ENCODE results near the gene DPH1. TPM values are rescaled to one million over a fixed set of nuclear protein-coding genes. Genes with fewer than 3 reads are reported as not detected.

Gene DPH1
- total RNA-seq, 1 donor from 2014 or later = 25.7 TPM

GRCh38 chr17:2082003-2082781 is 52.2 kb downstream of the DPH1 start:
- DNase-seq = no peak

DNA sequence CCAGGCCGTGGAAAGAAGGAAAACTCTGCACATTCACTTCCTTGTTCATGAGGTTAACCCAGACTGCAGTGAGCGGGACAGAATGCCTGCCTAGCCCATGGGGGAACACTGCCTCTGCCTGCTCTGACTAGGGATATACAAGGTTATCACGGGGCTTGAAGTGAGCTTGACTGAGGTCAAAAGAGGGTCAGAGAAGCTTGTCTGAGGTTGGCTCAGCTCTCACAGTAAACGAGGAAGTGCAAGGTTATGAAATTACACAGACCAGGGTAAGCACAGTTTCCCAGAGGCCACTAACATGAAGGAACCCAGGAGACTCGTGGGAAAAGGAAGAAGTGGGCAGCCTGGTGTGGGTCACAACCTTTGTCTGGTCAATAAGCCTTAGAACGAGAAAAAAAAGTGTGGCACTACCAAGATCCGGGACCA is 53.7 kb downstream of the DPH1 start:
- DNase-seq = no peak

DNA sequence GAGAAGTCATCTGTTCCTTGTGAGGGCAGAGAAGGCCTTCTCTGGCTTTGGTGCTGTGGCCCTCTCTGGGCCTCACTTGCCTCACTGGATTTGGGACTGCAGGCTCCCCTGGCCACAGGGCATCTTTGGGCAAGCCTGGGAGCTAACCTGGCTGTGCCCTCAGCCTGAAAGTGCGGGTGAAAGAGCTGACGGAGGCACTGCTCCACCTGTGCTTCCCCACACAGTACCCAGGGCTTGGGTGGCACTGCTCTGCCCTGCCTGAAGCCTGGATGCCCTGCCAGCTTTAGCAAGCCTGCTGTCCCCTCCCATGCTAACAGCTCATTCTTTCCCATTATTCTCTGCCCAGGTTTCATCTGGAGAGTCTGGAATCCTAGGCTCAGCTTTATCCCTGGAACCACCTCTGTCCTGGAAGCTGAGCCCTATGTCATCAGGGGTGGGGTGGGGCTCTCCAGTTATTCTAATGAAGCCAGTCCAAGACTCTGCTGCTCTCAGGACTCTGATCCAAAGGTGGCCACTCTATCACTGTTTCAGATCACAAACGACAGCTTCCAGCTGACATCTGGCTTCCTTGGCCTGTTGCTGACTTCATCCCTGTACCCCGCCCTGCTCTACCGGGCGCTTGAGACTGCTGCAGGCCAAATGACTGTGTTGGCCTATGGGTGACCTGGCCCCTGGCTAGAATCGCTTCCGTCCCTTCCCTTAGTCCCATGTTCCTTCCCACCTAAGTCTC is 54.2 kb downstream of the DPH1 start:
- DNase-seq = peak; percentile 62

GRCh38 chr17:2084766-2085647 is 55.1 kb downstream of the DPH1 start:
- peak; percentile 88 for DNase-seq

- peak; percentile 86 for DNase-seq
Observed at GRCh38 chr17:2085648-2085949, 55.6 kb downstream of the DPH1 start.

GRCh38 chr17:2086306-2086705 is 56.4 kb downstream of the DPH1 start:
- DNase-seq = no peak

GRCh38 chr17:2087597-2088211 is 57.8 kb downstream of the DPH1 start:
- peak; percentile 87 for DNase-seq

DNA sequence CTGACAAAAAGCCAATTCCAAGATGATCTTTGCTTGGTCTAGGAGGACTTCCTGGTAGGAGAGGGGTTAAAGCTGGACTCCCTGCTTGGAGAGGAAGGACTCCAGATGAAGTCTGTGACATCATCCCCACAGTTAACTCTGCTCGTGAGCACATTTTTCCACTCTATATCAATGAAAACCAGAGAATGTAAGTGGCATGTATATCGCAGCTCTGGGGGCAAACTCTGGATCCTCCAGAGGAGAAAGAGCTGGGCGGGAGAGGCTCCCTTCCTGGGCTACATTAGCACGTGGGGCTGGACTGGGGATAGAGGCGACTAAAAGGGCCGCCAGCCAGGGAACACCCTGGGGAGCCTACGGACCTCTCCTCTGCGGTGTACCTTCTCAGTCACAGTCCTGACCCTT is 59.1 kb downstream of the DPH1 start:
- peak; percentile 67 for DNase-seq

DNA sequence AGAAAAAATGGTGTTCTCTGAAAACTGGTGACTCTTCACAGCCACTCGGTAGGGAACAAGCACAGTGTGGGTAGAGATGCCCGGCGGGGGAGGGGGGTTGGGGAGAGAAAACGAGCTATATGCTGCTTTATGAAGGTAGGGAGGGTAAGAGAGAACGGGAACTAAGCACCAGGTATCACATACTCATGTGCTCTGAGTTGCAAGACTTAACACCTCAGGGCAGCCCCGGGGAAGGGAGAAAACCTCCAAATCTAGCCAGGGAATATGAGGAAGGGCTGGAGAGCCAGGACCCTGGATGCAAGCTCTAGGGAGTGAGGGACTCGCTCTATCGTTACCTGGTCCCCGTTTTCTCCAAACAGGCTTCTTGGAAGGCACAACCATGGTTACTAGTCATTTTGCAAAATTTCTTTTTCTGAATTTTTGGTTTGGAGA is 60.3 kb downstream of the DPH1 start:
- DNase-seq = no peak

DNA sequence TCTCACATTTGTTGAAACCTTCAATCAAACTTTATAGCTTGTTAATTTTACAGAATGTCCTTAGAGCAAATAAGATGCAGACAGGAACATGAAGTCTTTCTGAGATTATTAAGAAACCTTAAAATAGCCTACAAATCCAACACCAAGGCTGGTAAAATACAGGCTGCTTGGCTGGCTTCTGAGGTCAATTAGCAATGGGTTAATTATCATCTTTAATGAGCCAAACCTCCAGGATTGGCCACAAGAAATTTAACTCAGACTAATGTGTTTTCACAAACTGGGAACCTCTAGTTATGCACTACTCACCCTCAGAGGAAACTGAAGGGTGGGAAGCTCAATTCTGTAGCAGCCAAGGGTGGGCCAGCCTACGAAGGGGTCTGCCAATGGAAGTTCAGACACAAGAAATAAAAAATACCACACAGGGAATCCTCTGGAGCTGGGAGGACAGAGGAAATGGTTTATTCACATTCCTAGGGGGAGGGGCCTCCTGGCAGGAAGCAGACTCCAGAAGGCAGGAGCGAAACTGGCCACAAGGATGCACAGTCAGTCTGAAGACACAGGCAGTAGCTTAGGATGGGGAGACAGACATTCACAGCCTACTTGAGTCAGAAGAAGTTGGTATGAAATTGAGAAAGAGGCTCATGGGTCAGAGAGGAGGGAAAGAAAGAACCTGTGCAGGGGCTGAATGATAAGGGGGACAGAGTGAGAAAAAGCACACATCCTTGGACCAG is 61.0 kb downstream of the DPH1 start:
- peak; percentile 90 for DNase-seq

- no peak for DNase-seq
Observed at GRCh38 chr17:2092253-2092652, 62.3 kb downstream of the DPH1 start.

DNA sequence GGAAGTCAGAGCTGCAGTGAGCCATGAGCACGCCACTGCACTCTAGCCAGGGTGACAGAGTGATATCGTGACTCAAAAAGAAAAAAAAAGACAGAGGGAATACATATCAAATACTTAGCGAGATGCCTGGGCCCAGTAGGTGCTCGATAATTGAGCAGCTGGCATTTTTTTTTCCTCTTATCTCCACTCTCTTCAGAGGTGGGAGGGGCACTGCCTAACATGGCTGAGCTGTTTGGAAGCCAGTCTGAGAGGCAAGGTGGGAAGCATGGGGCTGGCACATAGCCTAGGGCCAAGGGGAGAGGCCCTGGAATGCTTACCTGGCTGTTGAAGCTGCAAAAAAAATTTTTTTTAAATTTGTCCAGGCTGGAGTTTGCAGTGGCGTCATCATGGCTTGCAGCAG is 63.4 kb downstream of the DPH1 start:
- no peak for DNase-seq

Other genes starting within 250 kb of the DPH1 start
- 10.7 and 13.1 TPM in 2 replicates for gene SMYD4, start 200.3 kb upstream of the DPH1 start, total RNA-seq
- 21.3 and 57.4 TPM in 2 replicates for gene RPA1, start 200.1 kb upstream of the DPH1 start, total RNA-seq
- gene RTN4RL1, start 4.8 kb upstream of the DPH1 start, total RNA-seq = 0.51 and 0.60 TPM in 2 replicates
- gene OVCA2, start 11.9 kb downstream of the DPH1 start, total RNA-seq = 43.5 and 77.1 TPM in 2 replicates
- gene HIC1, start 24.9 kb downstream of the DPH1 start, total RNA-seq = 117 and 120 TPM in 2 replicates